ENCODE measurements around the gene IQCF2. TPM values are rescaled to one million over a fixed set of nuclear protein-coding genes. Genes with fewer than 3 reads are reported as not detected.
"Not testable (repeated sequence)": the region's sequence is repeated elsewhere in the genome, so short reads cannot be mapped to it uniquely, and the experiment has no call there.

IQCF2 gene
- total RNA-seq, 6 experiments from 2014 or later: not detected

- Mint-ChIP-seq H3K4me1 (ENCODE audit: low read depth) (no peaks in the 10 kb centered on the region), H3K9me3 (peaks cover 7% of the 10 kb centered on the region; the same call in 1 of the 2 replicates), H3K27me3 (ENCODE audit: insufficient read depth) (peaks cover 2% of the 10 kb centered on the region; the same call in 1 of the 2 replicates), H3K4me3 (no peak overlapping the region), H3K36me3 (ENCODE audit: low read depth) (no peaks in the 10 kb centered on the region), H3K27ac (no peak overlapping the region)
- no peak for DNase-seq
- no peak for TF ChIP-seq CTCF (IDR thresholded peaks at IDR 0.05)
Observed at GRCh38 chr3:51830836-51831385, 30.5 kb upstream of the IQCF2 start.

DNA sequence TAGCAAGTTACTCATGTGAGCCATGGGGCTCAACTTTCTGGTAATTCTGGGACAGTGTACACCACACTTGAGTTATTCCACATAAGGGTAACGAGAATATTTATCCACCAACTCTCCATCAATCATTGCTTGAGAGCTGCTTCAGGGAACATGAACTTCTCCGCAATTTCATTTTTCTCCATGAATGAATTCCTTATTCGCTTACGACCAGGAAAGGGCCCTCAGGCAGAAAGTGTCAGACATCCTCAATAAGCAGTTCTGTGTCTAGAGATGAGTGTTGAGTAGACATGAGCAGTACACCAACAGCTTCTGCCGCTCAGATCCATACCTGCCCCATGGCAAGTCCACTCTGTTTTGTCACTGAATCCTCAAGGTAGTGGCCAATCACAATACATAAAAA lies 24.8 kb upstream of the IQCF2 start:
- H3K9me3 Mint-ChIP-seq: no peaks in the 10 kb centered on the region; the same call in 1 of the 2 replicates
- no peaks in the 10 kb centered on the region for H3K4me1 Mint-ChIP-seq (ENCODE audit: low read depth)
- DNase-seq: no peak
- H3K27ac Mint-ChIP-seq: no peak overlapping the region
- no peak overlapping the region for H3K4me3 Mint-ChIP-seq
- H3K27me3 Mint-ChIP-seq (ENCODE audit: insufficient read depth): peaks cover 8% of the 10 kb centered on the region
- TF ChIP-seq CTCF (IDR thresholded peaks at IDR 0.05): no peak
- H3K36me3 Mint-ChIP-seq (ENCODE audit: low read depth): no peaks in the 10 kb centered on the region

DNA sequence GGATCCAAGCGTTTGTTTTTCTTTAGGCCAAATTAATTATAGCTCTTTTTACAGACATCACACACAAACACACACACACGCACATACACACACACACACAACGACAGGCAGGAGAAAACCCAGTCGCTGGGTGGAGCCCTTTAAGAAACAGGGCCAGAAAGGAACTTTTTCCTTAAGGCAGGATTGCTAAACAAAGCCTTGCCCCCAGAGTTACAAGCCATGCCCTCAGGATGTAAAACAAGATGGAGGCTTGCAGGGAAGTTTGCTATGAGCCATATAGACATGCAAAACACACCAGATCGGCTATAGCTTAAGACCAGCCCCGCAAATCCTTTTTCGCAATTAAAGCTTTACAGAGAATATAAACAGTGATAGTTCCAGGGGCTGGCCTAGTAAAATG lies 16.3 kb upstream of the IQCF2 start:
- H3K36me3 Mint-ChIP-seq (ENCODE audit: low read depth): no peaks in the 10 kb centered on the region
- H3K4me3 Mint-ChIP-seq: no peak overlapping the region
- no peaks in the 10 kb centered on the region for H3K9me3 Mint-ChIP-seq
- TF ChIP-seq CTCF (IDR thresholded peaks at IDR 0.05): no peak
- H3K27me3 Mint-ChIP-seq (ENCODE audit: insufficient read depth): peaks cover 13% of the 10 kb centered on the region
- no peak for DNase-seq
- H3K4me1 Mint-ChIP-seq (ENCODE audit: low read depth): no peaks in the 10 kb centered on the region
- H3K27ac Mint-ChIP-seq: no peak overlapping the region

GRCh38 chr3:51855411-51855810 lies 6.0 kb upstream of the IQCF2 start:
- H3K27me3 Mint-ChIP-seq (ENCODE audit: insufficient read depth); H3K4me3 Mint-ChIP-seq; H3K36me3 Mint-ChIP-seq (ENCODE audit: low read depth); H3K4me1 Mint-ChIP-seq (ENCODE audit: low read depth); H3K9me3 Mint-ChIP-seq; H3K27ac Mint-ChIP-seq; DNase-seq: not testable (repeated sequence)

- no peak for TF ChIP-seq CTCF (IDR thresholded peaks at IDR 0.05)
- peaks cover 13% of the 10 kb centered on the region; the same call in 1 of the 2 replicates for H3K27me3 Mint-ChIP-seq (ENCODE audit: insufficient read depth)
- H3K9me3 Mint-ChIP-seq: no peaks in the 10 kb centered on the region
- H3K4me1 Mint-ChIP-seq (ENCODE audit: low read depth): no peaks in the 10 kb centered on the region
- DNase-seq: no peak
- H3K27ac Mint-ChIP-seq: no peak overlapping the region
- no peak overlapping the region for H3K4me3 Mint-ChIP-seq
- no peaks in the 10 kb centered on the region for H3K36me3 Mint-ChIP-seq (ENCODE audit: low read depth)
Observed at GRCh38 chr3:51862886-51863285, 1.5 kb downstream of the IQCF2 start.

DNA sequence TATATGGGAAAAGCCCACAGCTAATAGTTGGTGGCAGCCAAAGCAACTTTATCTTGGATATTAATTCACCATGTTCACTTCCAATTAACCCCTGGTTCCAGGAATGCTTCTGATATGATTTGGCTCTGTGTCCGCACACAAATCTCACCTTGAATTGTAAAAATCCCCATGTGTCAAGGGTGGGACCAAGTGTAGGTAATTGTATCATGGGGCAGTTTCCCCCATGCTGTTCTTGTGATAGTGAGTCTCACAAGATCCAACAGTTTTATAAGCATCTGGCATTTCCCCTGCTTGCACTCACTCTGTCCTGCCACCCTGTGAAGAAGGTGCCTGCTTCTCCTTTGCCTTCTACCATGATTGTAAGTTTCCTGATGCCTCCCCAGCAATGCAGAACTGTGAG lies 7.5 kb downstream of the IQCF2 start:
- H3K36me3 Mint-ChIP-seq (ENCODE audit: low read depth); H3K4me1 Mint-ChIP-seq (ENCODE audit: low read depth); DNase-seq; H3K4me3 Mint-ChIP-seq; H3K27ac Mint-ChIP-seq; H3K9me3 Mint-ChIP-seq: not testable (repeated sequence)
- H3K27me3 Mint-ChIP-seq (ENCODE audit: insufficient read depth): peaks cover 17% of the 10 kb centered on the region

DNA sequence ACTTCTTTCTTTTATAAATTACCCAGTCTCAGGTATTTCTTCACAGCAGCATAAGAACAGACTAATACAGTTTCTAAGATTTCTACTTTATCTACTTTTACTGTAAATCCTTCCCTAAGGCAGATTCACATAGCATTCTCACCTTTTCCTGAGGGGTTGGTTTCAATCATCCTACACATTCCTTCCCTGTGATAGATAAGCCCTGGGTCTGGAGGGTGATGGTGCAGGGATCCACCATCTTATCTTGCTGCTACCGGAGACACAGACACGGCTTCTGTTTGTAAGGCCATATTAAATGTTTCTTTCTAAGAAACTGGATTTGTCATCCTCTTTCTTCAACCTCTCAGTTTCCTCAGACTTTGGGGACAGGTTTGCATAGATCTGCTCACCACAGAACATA lies 7.9 kb downstream of the IQCF2 start:
- Mint-ChIP-seq H3K9me3 (no peaks in the 10 kb centered on the region), H3K36me3 (ENCODE audit: low read depth) (no peaks in the 10 kb centered on the region), H3K27me3 (ENCODE audit: insufficient read depth) (peaks cover 19% of the 10 kb centered on the region), H3K4me3 (0 out of 2 replicates have a peak overlapping the region, but pooled peaks have one; percentile 8), H3K4me1 (ENCODE audit: low read depth) (no peaks in the 10 kb centered on the region), H3K27ac (no peak overlapping the region)
- DNase-seq: no peak
- no peak for TF ChIP-seq CTCF (IDR thresholded peaks at IDR 0.05)
